ENCODE measurements around the gene S100P. TPM values are rescaled to one million over a fixed set of nuclear protein-coding genes. Genes with fewer than 3 reads are reported as not detected.

S100P gene
- total and polyA plus RNA-seq, 2 donors from 2014 or later, result not detected

- DNase-seq, result no peak
- no peak overlapping the region for H3K9ac ChIP-seq (ENCODE audit: low read length in 3 of 3)
- no peak overlapping the region for H3K4me3 ChIP-seq (ENCODE audit: low read length in 3 of 3)
- no peak for TF ChIP-seq CTCF (IDR thresholded peaks at IDR 0.05; ENCODE audit: borderline replicate concordance, extremely low read depth, insufficient read depth)
- H3K27me3 ChIP-seq (ENCODE audit: control insufficient read depth, insufficient read depth, low read length), result no peaks in the 10 kb centered on the region
- no peak overlapping the region for H3K27ac ChIP-seq (ENCODE audit: low read depth in 2 of 2, low read length in 2 of 2)
- H3K36me3 ChIP-seq (ENCODE audit: control insufficient read depth in 2 of 3, insufficient read depth in 3 of 3, low read length in 3 of 3), result no peaks in the 10 kb centered on the region
- intact Hi-C loops (cut with DNase I), result no loop called here
- FAIRE-seq, result no peak
- no peaks in the 10 kb centered on the region for H3K4me1 ChIP-seq (ENCODE audit: control insufficient read depth in 2 of 3, insufficient read depth in 2 of 3, low read depth in 1 of 3, low read length in 3 of 3)
- no peaks in the 10 kb centered on the region for H3K9me3 ChIP-seq (ENCODE audit: control insufficient read depth in 2 of 3, insufficient read depth in 1 of 3, low read length in 3 of 3)
Observed at GRCh38 chr4:6694177-6694901, 661 bp downstream of the S100P start.

DNA sequence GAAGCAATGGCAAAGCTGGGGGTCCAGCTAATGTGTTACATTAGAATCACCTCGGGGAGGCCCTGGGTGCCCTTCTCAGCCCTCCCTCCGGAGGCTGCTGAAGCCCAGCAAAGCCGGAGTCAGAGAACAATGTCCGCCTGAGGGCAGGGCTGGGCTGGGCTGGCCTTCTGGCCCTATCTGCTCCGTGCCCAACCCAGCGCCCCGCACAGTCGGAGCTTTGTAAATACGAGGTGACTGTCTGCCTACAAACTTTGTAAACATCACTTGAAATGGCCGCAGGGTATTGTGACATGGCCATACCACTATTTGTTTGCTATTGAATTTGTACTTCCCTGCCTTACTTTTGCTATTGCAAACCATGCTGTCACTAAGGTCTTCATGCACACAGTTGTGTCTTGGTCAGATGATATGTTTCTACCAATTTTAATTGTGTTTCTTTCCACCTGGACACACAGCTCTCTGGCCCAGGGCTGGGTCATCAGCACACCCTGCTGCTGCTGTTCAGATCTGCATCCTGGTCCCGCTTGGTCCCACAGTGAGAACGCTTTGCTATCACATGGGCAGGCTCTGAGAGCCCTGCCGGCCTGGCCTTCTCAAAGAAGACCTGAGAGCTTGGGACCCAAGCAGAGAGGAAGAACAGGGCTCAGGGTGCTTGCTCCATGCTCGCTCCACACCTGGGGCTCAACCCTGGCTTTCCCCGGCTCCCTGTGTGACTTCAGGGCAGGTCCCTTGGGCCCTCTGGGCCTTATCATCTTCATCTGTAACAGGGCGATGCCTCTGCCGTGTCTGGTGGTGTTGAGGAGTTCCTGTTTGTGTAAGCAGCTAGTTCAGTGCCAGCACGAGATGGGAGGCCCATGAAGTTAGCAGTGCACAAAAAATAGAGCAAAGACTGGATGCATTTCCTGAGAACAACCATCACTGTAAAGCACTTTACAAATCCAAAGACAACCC lies 2.3 kb downstream of the S100P start:
- H3K4me3 ChIP-seq (ENCODE audit: low read length in 3 of 3), result no peak overlapping the region
- no peak for DNase-seq
- TF ChIP-seq CTCF (IDR thresholded peaks at IDR 0.05; ENCODE audit: borderline replicate concordance, extremely low read depth, insufficient read depth), result no peak
- no peak overlapping the region for H3K9ac ChIP-seq (ENCODE audit: low read length in 3 of 3)
- intact Hi-C loops (cut with DNase I), result no loop called here
- FAIRE-seq, result no peak
- H3K27ac ChIP-seq (ENCODE audit: low read depth in 2 of 2, low read length in 2 of 2), result peak overlapping the region in 1 of 2 donors; percentile 37
- no peaks in the 10 kb centered on the region for H3K9me3 ChIP-seq (ENCODE audit: control insufficient read depth in 2 of 3, insufficient read depth in 1 of 3, low read length in 3 of 3)
- no peaks in the 10 kb centered on the region for H3K27me3 ChIP-seq (ENCODE audit: control insufficient read depth, insufficient read depth, low read length)
- H3K4me1 ChIP-seq (ENCODE audit: control insufficient read depth in 2 of 3, insufficient read depth in 2 of 3, low read depth in 1 of 3, low read length in 3 of 3), result no peaks in the 10 kb centered on the region
- no peaks in the 10 kb centered on the region for H3K36me3 ChIP-seq (ENCODE audit: control insufficient read depth in 2 of 3, insufficient read depth in 3 of 3, low read length in 3 of 3)

- no peak overlapping the region for H3K27ac ChIP-seq (ENCODE audit: low read depth in 2 of 2, low read length in 2 of 2)
- DNase-seq, result no peak
- H3K4me1 ChIP-seq (ENCODE audit: control insufficient read depth in 2 of 3, insufficient read depth in 2 of 3, low read depth in 1 of 3, low read length in 3 of 3), result no peaks in the 10 kb centered on the region
- no peak overlapping the region for H3K9ac ChIP-seq (ENCODE audit: low read length in 3 of 3)
- H3K27me3 ChIP-seq (ENCODE audit: control insufficient read depth, insufficient read depth, low read length), result no peaks in the 10 kb centered on the region
- no peak overlapping the region for H3K4me3 ChIP-seq (ENCODE audit: low read length in 3 of 3)
- intact Hi-C loops (cut with DNase I), result no loop called here
- no peaks in the 10 kb centered on the region for H3K36me3 ChIP-seq (ENCODE audit: control insufficient read depth in 2 of 3, insufficient read depth in 3 of 3, low read length in 3 of 3)
- no peaks in the 10 kb centered on the region for H3K9me3 ChIP-seq (ENCODE audit: control insufficient read depth in 2 of 3, insufficient read depth in 1 of 3, low read length in 3 of 3)
- no peak for FAIRE-seq
- no peak for TF ChIP-seq CTCF (IDR thresholded peaks at IDR 0.05; ENCODE audit: borderline replicate concordance, extremely low read depth, insufficient read depth)
Observed at GRCh38 chr4:6696611-6697010, 2.9 kb downstream of the S100P start.

Measured in kidney (tissue), 14 donors.